Glutamatergic neuron (in vitro differentiated cells): ENCODE results near the gene TMEM256. TPM values are rescaled to one million over a fixed set of nuclear protein-coding genes. Genes with fewer than 3 reads are reported as not detected.

ENCODE experiments used
- DNase-seq: peaks from one replicate; pipeline ENCODE4 v3.0.0; 2022
- H3K27ac Mint-ChIP-seq: one replicate; pipeline ENCODE4 v1.8.0; 2020; ENCODE audit warnings: mild to moderate bottlenecking, mixed read lengths, inconsistent platforms; ENCODE audit not compliant: unreplicated experiment
- H3K27me3 Mint-ChIP-seq: one replicate; pipeline ENCODE4 v1.8.0; 2020; ENCODE audit warnings: mild to moderate bottlenecking, moderate library complexity, mixed read lengths, inconsistent platforms; ENCODE audit not compliant: unreplicated experiment
- H3K36me3 Mint-ChIP-seq: one replicate; pipeline ENCODE4 v1.8.0; 2020; ENCODE audit warnings: mild to moderate bottlenecking, mixed read lengths, inconsistent platforms; ENCODE audit not compliant: unreplicated experiment
- H3K4me1 Mint-ChIP-seq: one replicate; pipeline ENCODE4 v1.8.0; 2020; ENCODE audit warnings: mild to moderate bottlenecking, low read depth, mixed read lengths, inconsistent platforms; ENCODE audit not compliant: unreplicated experiment
- H3K4me3 Mint-ChIP-seq: one replicate; pipeline ENCODE4 v1.8.0; 2020; ENCODE audit warnings: mild to moderate bottlenecking, mixed read lengths, inconsistent platforms; ENCODE audit not compliant: unreplicated experiment
- H3K9me3 Mint-ChIP-seq: one replicate; pipeline ENCODE4 v1.8.0; 2020; ENCODE audit warnings: mild to moderate bottlenecking, moderate library complexity, mixed read lengths, inconsistent platforms; ENCODE audit not compliant: unreplicated experiment
- total RNA-seq: library from RNA; stranded (reverse); fragmentation: NEBNext Ultra II Directional; extraction: Animal tissue kit (Norgen Biotek cat#: 25700); gene quantifications from one replicate; pipeline ENCODE4 v1.2.1, GENCODE V29; 2021; ENCODE audit not compliant: unreplicated experiment
- TF ChIP-seq, protein P1 (sequence below): fragments of 200-600 bp; sonication (generic); IDR thresholded peaks from one replicate; pipeline ENCODE4 v1.5.0; 2021; ENCODE audit not compliant: partially characterized antibody, unreplicated experiment

TMEM256 gene
- total RNA-seq, 1 donor from 2014 or later = 51.6 TPM

DNA sequence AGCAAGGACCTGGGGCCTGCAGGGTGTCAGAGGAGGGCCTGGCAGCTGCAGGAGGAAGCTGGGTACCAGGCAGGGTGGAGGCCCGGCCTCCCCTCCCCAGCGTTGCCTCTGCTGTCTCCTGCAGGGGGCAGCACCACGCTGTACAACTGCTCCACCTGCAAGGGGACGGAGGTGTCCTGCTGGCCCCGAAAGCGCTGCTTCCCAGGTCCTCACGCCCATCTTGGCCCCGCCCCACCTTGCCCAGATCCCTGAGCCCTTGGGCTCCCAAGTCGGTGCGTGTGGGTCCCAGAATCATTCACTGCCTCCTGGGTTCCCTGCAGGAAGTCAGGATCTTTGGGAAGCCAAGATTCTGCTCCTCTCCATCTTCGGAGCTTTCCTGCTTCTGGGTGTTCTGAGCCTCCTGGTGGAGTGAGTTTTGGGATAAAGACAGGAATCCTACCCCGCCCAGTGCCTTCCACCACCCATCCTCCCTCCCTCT lies 47.8 kb downstream of the TMEM256 start:
- peaks cover 4% of the 10 kb centered on the region for H3K4me1 Mint-ChIP-seq
- no peak overlapping the region for H3K27ac Mint-ChIP-seq
- peaks cover 8% of the 10 kb centered on the region for H3K27me3 Mint-ChIP-seq
- H3K4me3 Mint-ChIP-seq = no peak overlapping the region
- TF ChIP-seq, protein P1, sequence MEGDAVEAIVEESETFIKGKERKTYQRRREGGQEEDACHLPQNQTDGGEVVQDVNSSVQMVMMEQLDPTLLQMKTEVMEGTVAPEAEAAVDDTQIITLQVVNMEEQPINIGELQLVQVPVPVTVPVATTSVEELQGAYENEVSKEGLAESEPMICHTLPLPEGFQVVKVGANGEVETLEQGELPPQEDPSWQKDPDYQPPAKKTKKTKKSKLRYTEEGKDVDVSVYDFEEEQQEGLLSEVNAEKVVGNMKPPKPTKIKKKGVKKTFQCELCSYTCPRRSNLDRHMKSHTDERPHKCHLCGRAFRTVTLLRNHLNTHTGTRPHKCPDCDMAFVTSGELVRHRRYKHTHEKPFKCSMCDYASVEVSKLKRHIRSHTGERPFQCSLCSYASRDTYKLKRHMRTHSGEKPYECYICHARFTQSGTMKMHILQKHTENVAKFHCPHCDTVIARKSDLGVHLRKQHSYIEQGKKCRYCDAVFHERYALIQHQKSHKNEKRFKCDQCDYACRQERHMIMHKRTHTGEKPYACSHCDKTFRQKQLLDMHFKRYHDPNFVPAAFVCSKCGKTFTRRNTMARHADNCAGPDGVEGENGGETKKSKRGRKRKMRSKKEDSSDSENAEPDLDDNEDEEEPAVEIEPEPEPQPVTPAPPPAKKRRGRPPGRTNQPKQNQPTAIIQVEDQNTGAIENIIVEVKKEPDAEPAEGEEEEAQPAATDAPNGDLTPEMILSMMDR = peak; percentile 82
- H3K36me3 Mint-ChIP-seq = no peaks in the 10 kb centered on the region
- DNase-seq = peak; percentile 87
- H3K9me3 Mint-ChIP-seq = peaks cover 6% of the 10 kb centered on the region

DNA sequence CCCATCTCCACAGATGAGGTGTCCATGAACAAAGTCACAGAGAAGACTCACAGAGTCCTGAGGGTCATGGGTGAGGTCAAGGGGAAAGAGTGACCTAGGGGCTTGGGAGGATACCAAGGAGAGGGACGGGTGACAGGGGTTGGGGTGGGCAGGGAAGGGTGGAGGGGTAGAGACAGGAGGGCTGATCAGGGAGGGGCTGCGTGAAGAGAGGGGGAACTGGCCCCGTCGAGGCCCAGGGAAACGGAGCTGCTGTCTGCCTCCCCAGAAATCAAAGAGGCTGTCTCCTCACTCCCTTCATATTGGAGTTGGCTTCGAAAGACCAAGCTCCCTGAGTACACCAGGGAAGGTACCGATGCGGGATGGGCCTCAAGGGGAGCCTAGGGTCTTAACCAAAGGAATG lies 48.3 kb downstream of the TMEM256 start:
- Mint-ChIP-seq H3K27ac (no peak overlapping the region), H3K4me1 (peaks cover 4% of the 10 kb centered on the region), H3K36me3 (no peaks in the 10 kb centered on the region), H3K27me3 (peaks cover 8% of the 10 kb centered on the region), H3K4me3 (no peak overlapping the region), H3K9me3 (peaks cover 6% of the 10 kb centered on the region)
- TF ChIP-seq, protein P1 = no peak
- DNase-seq = no peak

DNA sequence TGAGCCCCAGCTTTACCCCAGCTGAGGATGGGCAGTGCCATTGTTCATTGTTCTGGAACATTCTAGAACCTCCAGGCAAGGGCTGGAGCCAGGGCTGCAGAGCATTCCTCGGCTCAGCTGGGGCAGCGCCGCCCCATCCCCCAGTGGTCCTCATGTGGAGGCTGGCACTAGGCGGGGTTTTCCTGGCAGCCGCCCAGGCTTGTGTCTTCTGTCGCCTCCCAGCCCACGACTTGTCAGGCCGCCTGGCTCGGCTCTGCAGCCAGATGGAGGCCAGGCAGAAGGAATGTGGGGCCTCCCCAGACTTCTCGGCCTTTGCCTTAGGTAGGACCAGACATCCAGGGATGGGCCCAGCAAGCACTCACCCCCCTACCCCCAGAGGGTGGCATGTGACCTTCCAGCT lies 48.8 kb downstream of the TMEM256 start, which contains the start of gene TMEM95:
Gene TMEM95 (plus strand): TSS at position 104 of the 400 bp plus-strand sequence. CDS start 49 bp downstream, at position 153.
- Mint-ChIP-seq H3K27ac (peak within 1 kb of the TSS; percentile 66), H3K36me3 (no peaks in the 10 kb centered on the region), H3K4me3 (peak within 1 kb of the TSS; percentile 55), H3K9me3 (peaks cover 6% of the 10 kb centered on the region), H3K4me1 (peaks cover 4% of the 10 kb centered on the region), H3K27me3 (peaks cover 8% of the 10 kb centered on the region)
- no peak for DNase-seq
- TF ChIP-seq, protein P1 = no peak

DNA sequence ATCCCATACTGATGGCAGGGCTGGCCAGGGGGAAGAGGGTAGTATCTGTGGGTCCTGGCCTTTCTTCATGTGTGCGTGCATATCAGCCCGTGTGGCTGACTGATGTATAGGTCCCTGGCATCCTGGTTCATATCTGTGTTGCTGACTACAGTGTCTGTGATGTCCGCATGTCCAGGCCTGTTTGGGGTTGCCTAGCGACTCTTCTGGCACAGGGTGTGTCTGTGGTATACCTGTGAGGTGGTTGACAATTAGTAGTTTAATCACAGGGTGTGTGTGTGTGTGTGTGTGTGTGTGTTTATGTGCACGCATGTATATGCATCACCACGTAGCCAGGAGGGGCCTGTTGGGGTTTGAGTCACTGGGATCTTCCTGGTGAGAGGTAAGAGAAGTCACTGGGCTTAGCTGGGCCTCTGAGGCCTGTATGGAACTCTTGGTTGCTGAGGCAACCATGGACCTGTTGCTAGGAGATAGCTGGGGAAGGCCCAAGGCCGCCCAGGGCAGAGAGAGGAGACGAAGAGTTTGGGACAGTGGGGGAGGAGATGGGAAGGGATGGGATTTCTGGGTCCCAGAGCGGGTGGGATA lies 49.5 kb downstream of the TMEM256 start:
- Mint-ChIP-seq H3K36me3 (no peaks in the 10 kb centered on the region), H3K4me1 (peaks cover 4% of the 10 kb centered on the region), H3K9me3 (peaks cover 6% of the 10 kb centered on the region), H3K4me3 (peak overlapping the region; percentile 55), H3K27ac (peak overlapping the region; percentile 66), H3K27me3 (peaks cover 9% of the 10 kb centered on the region)
- TF ChIP-seq, protein P1 = no peak
- no peak for DNase-seq

Other genes with a start within 250 kb of the TMEM256 start
- gene ASGR1, start 224.7 kb downstream of the TMEM256 start, total RNA-seq = 29.0 TPM
- gene DLG4, start 184.3 kb downstream of the TMEM256 start, total RNA-seq = 157 TPM
- 375 TPM for gene ACADVL, start 184.2 kb downstream of the TMEM256 start, total RNA-seq
- 79.1 TPM for gene DVL2, start 169.6 kb downstream of the TMEM256 start, total RNA-seq
- 72.3 TPM for gene PHF23, start 164.6 kb downstream of the TMEM256 start, total RNA-seq
- gene GABARAP, start 161.6 kb downstream of the TMEM256 start, total RNA-seq = 908 TPM
- gene CTDNEP1, start 152.4 kb downstream of the TMEM256 start, total RNA-seq = 185 TPM
- 34.1 TPM for gene ELP5, start 151.9 kb downstream of the TMEM256 start, total RNA-seq
- gene CLDN7, start 141.6 kb downstream of the TMEM256 start, total RNA-seq = 0.44 TPM
- 0.42 TPM for gene SLC2A4, start 122.4 kb downstream of the TMEM256 start, total RNA-seq
- gene YBX2, start 109.5 kb downstream of the TMEM256 start, total RNA-seq = 1.3 TPM
- 347 TPM for gene EIF5A, start 96.5 kb downstream of the TMEM256 start, total RNA-seq
- 98.3 TPM for gene GPS2, start 88.7 kb downstream of the TMEM256 start, total RNA-seq
- 97.6 TPM for gene NEURL4, start 74.8 kb downstream of the TMEM256 start, total RNA-seq
- gene ACAP1, start 67.6 kb downstream of the TMEM256 start, total RNA-seq = not detected
- gene KCTD11, start 51.9 kb downstream of the TMEM256 start, total RNA-seq = 2.2 TPM
- not detected for gene TMEM95, start 48.9 kb downstream of the TMEM256 start, total RNA-seq
- 0.34 TPM for gene TNK1, start 23.0 kb downstream of the TMEM256 start, total RNA-seq
- gene PLSCR3, start 9.6 kb downstream of the TMEM256 start, total RNA-seq = 78.1 TPM
- 90.8 TPM for gene NLGN2, start 3.7 kb upstream of the TMEM256 start, total RNA-seq
- not detected for gene SPEM1, start 16.2 kb upstream of the TMEM256 start, total RNA-seq
- gene SPEM2, start 21.5 kb upstream of the TMEM256 start, total RNA-seq = not detected
- gene SPEM3, start 24.8 kb upstream of the TMEM256 start, total RNA-seq = not detected
- 0.42 TPM for gene TMEM102, start 31.3 kb upstream of the TMEM256 start, total RNA-seq
- 4.8 TPM for gene FGF11, start 35.4 kb upstream of the TMEM256 start, total RNA-seq
- 16.4 TPM for gene CHRNB1, start 41.0 kb upstream of the TMEM256 start, total RNA-seq
- gene ZBTB4, start 75.5 kb upstream of the TMEM256 start, total RNA-seq = 25.1 TPM
- 0.34 TPM for gene SLC35G6, start 77.3 kb upstream of the TMEM256 start, total RNA-seq
- 200 TPM for gene POLR2A, start 80.3 kb upstream of the TMEM256 start, total RNA-seq
- 0.83 TPM for gene TNFSF12, start 145.0 kb upstream of the TMEM256 start, total RNA-seq
- not detected for gene TNFSF13, start 154.7 kb upstream of the TMEM256 start, total RNA-seq
- gene SENP3, start 157.8 kb upstream of the TMEM256 start, total RNA-seq = 66.4 TPM
- gene CD68, start 175.5 kb upstream of the TMEM256 start, total RNA-seq = not detected
- 60.2 TPM for gene MPDU1, start 179.8 kb upstream of the TMEM256 start, total RNA-seq
- gene SOX15, start 186.0 kb upstream of the TMEM256 start, total RNA-seq = 1.7 TPM
- gene FXR2, start 210.8 kb upstream of the TMEM256 start, total RNA-seq = 108 TPM
- gene SAT2, start 223.7 kb upstream of the TMEM256 start, total RNA-seq = 97.3 TPM
- gene SHBG, start 226.0 kb upstream of the TMEM256 start, total RNA-seq = not detected
- 11.3 TPM for gene ATP1B2, start 246.8 kb upstream of the TMEM256 start, total RNA-seq